OCI-M1 (cell line): Measurements from ENCODE around the gene MAPKAPK3.
A peak's percentile ranks its signal among the peaks of the same experiment; 100 is the strongest.

ENCODE experiments used
- DNase-seq: peaks from one replicate; lab custom pipeline; 2025; lab: John Stamatoyannopoulos, UW

MAPKAPK3 gene

DNA sequence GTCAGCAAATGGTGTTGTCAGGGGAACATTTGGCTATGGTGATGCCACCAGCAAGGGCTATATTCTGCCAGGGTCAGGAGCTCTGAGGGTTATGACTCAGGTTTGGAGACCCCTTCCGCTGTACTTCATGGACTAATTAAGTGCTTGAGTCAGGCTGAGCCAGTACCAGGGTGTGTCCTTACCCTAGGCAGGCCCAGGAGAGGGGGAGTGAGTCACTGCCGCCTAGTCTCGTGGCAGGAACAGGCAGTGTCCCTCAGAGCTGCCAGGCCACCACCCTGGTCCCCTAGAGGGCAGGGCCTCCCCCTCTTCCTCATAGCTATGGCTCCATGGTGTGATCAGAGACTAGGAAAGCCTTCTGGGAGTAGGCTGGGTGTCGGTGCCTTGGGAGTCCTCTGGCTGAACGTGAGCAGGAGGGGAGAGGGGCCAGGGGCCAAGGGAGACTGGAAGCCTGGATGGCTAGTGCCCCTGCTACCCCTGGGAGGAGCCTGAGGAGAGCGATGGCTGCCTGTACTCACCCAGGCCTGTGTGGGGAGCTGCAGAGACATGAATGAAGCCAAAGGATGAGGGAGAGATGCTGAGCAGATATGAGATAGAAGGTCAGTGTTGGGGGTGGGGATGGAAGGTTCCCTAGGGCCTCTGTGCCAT lies 10.6 kb downstream of the MAPKAPK3 start:
- DNase-seq, result peak; percentile 0

DNA sequence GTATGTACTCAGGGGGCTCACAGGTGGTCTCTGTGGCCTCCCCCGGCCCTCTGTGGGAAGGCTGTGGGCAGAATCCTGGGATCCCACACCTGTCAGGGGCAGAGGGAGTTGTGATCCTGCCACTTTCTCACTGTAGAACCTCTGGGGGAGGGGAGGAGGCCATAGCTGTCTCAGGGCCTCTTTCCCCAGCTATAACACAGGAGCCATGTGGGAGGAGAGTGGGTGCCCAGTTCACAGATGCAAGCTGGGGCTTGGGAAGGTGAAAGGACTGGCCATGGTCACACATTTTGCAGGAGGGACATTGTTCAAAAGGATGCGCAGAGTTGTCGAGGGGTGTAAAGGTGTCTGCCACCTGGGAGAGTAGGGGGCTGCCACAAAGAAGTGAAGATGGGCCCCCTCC lies 11.7 kb downstream of the MAPKAPK3 start:
- no peak for DNase-seq

DNA sequence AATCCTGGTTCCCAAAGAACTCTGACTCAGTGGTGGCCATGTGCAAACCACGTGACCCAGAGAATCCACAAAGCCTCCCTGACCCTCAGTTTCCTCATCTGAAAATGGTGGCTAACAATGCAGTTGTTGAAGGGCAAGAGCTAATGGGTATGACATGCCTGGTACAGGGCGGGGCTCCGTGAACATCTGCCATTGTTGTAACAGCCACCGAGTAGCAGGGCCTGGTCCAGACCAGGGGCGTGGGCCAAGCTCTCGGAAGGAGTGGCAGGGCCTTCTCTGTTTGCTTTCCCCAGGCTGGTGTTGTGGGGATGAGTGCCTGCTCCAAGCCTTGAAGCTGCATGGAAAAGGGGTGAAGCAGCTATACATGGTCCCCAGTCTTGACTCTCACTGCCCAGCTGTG lies 13.4 kb downstream of the MAPKAPK3 start:
- DNase-seq, result no peak

DNA sequence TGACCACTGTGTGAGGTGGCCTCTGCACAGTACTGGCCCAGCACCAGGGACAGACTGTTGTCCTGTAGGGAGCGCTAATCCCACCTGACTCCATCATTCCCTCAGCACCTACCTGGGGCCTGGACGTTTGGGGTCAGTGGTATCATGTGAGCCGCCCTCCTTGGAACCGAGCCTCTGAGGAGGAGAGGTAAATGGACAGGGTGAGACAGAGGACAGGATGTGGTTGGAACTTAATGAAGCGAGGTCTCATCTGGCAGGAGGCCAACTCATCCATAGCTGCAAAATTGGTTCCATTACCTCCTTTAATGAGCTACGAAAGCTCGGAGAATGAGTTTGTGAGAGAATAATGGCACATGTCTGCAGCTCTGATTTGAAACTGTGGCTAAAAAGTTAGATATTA lies 13.9 kb downstream of the MAPKAPK3 start:
- no peak for DNase-seq

DNA sequence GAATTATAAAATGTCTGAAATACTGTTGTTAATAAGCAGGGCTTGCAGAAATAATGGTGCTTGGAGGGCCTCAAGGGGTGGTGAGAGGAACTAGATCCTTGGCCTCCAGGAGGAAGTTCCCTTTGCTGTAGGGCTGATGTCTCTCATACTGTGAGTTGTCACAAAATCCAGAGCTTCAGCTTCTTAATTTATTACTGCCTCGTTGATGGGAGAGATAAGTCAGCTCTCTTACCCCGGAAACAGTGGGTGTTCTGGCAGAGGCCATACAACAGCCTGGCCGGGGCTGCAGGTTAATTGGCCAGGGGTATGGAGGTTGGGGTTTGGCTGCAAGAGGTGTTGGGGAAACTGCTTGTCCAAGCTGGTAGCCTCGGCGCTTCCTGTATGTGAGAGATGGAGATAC lies 15.5 kb downstream of the MAPKAPK3 start:
- peak; percentile 47 for DNase-seq

DNA sequence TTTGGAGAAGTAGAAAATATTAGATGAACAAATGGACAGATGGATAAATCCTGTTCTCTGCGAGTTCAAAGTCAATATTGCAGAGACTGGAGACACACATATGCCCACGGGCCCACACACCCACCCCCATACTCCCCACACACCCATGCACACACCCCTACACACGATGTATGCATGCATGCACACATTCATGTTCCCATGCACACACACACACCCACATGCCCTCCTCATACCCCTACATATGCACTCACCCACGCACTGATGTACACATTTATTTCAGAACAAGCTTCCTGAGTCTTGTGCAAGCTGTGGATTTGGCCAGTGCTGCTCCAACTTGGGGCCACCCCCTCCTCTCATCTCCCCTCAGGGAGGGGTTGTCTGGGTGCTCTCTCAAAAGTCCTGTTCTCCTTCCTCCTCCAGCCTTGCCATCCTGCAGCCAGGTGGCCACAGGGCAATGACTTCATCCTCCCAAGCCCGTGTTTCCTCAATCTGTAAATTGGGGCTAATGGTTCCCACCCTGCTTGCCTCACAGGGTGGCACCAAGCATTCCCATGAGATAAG lies 16.4 kb downstream of the MAPKAPK3 start:
- DNase-seq, result no peak

DNA sequence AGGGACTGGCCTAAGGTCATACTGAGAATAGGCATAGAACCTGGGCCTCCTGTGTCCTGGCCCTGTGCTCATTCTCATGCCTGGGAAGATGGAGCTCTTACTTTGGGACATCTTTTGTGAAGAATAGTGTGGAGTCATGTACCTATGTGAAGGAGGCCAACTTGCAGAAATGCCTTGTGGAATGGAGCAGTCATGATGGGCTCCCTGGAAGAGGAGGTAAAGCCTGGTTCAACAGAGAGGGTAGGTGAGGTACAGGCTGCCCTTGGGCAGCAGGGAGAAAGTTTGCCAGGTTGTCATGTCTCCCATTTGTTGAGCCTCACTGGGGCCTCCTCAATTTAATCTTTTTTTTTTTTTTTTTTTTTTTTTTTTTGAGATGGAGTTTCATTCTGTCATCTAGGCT lies 18.1 kb downstream of the MAPKAPK3 start:
- no peak for DNase-seq

DNA sequence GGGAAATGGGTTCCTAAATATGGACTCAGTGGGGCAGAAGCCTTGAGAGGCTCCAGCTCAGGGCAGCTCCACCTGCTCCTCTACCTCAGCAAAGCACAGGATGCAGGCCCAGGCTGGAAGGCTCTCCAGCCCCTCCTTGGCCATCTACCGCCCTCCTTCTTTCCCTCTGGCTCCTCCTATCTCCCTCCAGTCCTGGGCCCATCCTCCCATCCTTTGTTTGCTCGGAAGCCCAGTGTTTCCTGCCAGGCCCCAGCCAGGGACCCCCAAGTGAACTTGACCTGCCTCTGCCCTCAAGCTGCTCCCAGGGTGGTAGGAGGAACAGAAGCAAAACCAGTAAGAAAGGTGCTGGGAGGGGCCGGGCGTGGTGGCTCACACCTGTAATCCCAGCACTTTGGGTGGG lies 20.1 kb downstream of the MAPKAPK3 start:
- DNase-seq, result no peak

DNA sequence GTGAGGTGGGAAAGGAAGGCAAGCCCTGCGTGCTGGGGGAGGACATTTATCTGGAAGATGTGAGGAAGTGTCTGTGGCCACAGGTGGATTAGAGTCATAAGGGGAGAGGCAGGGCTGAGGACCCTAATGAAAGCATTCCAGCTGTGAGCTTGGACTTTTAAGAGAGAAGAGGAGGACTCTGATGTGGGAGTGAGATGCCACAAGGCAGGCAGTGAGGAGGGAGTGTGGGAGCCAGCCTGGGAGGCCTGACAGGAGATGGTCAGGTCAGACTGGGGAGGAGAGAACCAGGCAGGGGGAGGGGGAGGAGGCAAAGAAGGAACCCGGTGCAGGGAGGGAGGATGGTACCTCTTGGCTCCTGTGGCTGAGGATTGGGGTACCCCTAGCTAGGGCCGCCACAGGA lies 21.0 kb downstream of the MAPKAPK3 start:
- DNase-seq, result no peak

DNA sequence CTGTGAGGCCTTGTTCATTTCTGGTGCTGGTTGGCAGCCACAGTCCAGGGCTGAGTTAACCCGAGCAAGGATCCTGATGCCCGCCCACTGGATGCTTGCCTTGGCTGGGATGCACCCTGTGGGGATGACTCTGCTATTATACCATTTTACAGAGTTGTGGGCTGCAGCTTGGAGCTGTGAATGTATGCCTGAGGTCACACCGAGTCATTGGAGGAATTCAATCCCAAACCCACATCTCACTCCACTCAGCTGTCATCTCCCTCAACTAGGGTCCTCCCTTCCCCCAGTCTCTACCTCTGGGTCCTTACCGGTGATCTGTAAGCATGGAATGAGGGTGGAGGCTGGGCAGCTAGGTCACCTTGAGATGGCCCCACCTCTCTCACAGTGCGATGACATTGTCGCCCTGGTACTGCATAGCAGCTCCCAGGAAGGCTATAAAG lies 22.1 kb downstream of the MAPKAPK3 start:
- DNase-seq, result no peak

DNA sequence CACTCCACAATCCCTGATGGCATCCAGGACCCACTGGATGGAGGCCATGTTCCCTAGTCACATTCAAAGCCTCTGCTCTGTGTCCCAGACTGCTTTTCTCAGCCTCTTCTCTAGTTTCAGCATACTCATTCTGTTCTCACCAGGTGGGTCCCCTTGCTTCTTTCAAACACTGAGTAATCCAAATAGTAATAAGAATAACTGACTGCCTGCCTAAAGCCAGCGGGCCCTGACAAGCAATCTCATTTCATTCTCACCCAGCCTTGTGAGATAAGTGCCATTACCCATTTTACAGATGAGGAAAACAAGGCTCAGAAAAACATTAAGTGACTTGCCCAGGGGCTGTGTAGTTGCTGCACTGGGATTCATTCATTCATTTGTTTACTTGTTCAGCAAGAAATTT lies 25.4 kb downstream of the MAPKAPK3 start:
- no peak for DNase-seq

DNA sequence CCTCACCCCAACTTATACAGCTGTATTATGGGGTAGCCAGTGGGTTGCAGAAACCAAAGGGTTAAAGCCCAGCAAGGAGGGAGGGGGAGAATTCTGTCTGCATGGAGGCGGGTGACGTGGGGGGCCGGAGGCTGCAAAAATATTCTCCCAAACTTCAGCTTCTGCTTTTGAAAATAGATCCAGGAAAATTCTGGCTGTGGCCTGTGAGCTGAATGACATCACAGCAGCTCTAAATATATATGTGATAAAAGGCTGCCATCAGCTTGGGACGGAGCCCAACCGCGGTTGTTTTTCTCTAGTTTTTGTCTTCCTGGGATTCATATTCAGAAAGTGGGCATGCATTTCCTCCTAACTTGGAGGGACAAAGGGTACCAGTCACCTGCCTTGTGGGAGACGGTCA lies 27.6 kb downstream of the MAPKAPK3 start:
- DNase-seq, result no peak

DNA sequence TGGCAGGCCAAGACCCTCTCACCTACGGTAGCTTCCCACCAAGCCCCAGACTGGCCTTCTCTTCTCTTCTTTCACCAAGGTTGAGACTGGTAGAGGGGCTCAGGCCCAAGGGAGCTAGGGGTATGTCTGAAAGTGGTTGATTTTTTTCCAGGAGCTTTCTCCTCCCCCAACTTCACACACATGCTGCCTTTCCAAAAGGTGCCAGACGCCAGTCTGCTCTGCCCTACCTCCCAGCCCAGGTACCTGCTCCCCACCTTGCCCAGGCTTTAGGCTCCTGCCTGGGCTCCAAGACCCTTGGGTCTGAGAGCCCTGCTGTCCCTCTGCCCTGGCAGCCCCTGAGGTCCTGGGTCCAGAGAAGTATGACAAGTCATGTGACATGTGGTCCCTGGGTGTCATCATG lies 28.4 kb downstream of the MAPKAPK3 start:
- DNase-seq, result no peak

DNA sequence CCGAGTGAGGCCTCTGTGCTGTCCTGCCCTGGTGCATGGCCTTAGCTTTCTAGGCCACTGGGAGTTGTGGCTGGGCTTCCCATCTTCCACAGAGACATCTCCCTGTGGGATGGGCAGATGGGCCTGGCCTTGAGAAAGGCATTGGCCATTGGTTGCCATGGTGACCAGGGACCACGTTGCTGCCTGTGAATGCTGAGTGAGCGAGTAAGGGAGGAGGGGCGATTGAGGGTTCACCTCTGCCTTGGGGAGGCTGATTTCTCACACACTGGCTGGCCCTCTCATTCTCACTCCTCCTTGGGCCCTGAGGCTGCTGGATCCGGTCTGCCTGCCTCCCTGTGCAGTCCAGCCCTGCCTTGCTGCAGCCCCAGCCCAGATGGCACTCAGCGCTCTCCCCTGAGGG lies 31.4 kb downstream of the MAPKAPK3 start:
- DNase-seq, result no peak

DNA sequence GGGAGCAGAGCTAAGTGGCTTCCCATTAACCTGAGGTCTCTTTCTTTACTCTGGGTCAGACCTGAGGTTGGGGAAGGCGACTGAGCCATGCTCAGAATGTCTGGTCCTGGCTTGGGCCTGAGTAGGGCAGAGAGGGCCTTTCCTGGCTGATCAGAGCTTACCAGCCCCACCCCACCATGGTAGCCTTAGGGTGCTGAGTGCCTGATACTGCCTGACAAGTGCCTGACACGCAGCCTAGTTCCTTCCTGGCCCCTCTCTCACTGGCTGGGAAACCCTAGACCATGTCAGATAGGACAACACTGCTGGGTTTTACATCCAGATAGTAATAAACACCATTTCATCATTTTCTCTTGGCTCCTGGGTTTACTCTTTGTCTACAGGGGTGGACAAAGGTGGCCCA lies 32.0 kb downstream of the MAPKAPK3 start:
- DNase-seq, result no peak

DNA sequence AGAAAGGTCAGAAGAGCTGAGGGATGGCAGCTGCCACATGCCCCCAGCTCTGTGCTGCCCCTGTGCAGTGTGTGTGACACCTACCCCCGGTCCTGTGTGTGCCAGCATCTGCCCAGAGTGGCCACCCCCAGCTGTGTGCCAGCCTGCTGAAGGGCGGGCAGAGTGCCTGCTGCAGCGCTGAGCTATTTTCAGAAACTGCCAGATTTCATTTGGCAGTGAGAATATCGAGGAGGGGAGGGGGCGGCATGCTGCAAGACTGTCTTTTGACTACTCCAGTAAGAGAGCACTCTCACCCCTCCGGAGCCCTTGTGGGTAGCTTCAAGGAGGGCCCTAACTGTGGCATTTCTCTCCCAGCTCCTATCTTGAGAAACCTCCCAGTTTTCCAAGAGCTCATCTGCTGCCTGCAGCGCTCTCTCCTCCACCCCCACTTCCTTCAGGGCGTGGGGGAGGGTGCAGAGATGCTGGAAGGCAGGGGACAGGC lies 32.5 kb downstream of the MAPKAPK3 start:
- DNase-seq, result no peak

DNA sequence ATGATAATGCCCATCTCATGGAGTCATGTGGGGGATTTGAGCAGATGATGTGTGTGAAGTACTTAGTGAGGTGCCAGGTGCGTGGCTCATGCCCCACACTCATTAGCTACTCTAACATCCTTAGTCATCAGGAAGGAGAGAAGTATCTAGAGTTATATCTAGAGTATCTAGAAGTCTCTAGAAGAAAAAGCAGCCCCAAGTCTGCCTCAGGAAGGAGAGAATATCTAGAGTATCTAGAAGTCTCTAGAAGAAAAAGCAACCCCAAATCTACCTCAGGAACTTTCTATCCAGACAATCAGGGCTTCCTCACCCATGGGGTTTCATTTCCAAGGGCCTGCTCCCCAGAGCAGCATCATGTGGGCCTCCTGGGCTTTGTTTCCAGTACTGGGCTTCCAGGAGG lies 33.1 kb downstream of the MAPKAPK3 start:
- DNase-seq, result no peak

DNA sequence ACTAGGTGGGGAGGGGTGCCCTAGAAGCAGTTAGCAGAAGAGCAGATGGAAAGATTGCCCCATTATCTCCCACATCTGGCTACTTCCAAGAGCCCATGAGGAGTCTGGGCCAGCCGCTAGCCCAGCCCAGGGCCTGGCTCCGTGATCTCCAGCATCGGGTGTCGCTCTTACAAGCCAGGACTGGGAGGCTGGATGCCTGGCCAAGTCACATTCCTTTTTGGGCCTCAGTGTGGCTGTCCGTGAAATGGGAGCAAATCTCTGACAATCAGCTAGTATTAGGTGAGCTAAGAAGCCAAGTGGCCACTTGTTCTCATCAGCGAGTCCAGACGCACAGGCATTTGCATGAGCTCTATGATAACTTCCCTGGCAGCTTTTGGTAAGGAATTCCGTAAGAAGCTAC lies 34.5 kb downstream of the MAPKAPK3 start:
- DNase-seq, result no peak

DNA sequence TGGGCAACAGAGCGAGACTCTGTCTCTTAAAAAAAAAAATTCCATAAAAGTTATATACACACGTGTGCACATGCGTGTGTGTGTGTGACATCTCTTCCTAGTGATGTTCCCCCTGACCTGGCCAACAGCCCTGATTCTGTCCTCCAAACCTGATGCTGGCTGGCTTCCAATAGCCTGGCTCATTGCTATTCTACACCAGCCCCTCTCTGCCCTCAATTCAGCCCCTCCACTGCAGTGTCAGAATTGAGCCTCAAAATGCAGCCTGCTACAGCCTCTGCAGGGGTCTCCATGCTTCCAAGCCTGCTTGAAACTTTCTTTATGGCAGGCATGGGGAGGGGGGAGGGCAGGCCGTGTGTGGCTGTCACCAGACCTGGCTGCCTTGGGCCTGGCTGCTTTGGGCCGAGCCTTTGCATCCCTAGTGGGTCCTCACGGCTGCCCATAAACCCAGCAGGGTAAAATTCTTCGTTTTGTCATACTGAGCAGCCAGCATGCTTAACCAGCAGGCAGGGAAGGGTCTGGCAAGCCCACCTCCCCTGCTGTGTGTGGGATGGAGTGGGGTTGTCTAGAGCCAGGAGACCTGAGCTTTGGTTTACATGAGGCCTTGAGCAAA lies 35.1 kb downstream of the MAPKAPK3 start:
- DNase-seq, result no peak

DNA sequence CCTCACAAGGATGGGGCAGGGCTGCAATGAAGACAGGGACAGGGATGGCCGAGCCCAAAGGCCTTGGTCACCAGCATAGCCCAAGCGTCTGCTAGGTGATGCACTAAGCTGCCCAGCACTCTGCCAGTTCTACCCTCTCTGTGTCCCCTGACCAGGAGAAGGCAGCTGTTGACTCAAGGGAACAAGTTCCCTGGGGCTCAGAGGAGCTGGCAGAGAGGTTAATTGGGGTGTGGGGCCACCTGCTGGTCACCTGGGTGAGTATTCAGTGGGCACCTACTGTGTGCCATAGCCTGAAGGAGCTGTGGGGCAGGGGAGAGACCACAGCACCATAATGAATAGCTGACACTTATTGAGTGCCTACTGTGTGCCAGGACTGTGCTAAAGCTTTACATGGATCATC lies 35.8 kb downstream of the MAPKAPK3 start:
- peak; percentile 34 for DNase-seq

DNA sequence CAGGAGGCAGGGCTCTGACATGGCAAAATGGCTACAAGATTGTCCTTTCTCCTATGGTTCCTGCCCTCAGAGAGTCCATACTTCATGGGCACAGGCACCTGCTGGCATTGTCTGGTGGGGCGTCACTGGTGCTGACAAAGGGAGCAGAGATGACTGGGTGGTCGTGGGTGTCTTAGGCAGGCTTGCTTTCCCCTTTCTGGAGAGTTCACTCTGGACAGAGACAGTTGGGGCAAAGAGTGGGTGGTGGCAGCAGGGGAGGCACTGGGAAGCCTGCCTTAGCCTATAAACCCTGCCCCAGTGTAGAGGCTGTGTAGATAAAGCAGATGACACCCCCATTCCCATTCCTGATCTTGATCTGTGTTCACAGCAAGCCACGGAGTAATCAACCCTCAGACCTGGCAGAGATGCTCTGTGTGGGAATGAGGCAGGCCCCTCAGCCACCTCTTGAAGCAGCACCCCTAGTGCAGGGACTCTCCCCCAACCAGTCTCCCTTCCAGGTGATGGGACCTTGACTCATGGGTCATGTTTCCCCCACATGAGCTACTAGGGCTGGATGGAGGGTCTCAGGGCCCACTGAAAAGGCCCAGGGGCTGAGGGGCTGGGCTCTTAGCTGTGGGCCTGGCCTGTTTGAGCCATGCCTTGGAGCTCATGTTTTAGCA lies 37.1 kb downstream of the MAPKAPK3 start:
- DNase-seq, result no peak

DNA sequence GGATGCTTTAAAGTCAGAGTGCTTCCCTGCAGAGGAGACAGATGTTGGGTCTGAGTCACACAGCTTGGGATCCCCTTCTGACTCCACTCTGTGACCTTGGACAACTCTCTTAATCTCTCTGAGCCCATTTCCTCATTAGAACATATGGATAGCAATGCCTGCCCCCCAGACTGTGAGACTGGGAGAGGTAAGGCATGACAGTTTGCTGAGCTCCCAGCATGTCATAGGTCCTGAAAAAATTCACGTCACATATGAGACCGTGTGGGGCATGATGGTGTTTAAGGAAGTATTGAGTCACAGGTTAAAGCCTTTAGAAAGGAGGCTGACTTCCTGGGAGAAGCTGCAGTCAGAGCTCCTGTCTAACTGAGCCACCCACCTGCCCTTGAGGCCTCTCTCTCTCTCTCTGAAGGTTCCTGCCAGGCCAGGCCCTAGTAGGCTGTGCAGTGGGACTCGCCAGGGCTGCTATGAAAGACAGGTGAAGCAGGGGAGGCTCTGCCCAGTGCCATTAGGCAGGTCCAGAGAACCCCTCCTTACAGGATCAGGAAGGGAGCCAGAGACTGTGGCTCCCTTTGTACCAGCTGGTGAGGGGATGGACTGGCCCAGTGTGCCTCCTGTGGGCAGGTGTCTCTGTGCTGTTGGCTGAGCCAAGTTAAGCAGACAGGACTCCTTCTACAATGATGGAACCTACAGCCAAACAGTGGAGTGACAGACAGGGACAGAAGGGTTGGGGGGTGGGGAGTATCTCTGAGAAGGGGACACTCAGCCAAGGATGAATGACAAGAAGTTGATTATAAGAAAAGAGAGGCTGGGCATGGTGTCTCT lies 38.3 kb downstream of the MAPKAPK3 start:
- DNase-seq, result no peak
